DMS 273 (cell line): Measurements from ENCODE around the gene HDAC9.

Experiments used
- DNase-seq: peaks from one replicate; lab custom pipeline; 2025; ENCODE audit not compliant: unreplicated experiment; lab: John Stamatoyannopoulos, UW

HDAC9 gene

GRCh38 chr7:18495412-18496340, at the start of gene HDAC9:
TSS of gene HDAC9 (plus strand) at chr7:18495749. CDS start at chr7:18496303, 554 bp downstream.
- DNase-seq, result peak; percentile 91

DNA sequence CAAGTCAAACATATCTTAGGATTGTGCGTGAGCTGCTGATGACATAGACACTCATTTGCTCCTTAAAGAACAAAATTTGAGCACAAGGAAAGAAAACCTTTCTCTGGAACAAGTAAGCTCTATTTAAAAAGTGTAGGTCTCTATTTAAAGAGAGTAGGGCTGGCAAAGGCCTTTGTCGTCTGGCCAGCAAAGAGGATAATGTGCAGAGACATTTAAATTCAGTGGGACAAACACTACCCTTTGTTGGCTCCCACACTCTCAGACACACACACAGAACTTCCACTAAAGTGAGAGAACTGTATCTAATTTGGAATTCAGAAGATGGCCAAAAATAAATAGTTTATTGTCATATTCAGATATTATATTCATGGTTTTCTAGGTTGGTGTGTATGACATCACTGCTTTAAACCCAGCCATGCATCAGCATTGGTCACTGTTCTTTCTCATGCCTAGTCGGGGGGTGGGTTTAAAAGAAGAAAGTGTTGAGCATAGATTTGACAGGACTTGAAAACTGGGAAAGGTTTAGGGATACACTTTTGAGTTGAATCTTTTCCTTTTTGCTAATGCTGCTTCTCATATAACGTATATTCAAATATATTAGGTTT, 49.5 kb upstream of the HDAC9 start:
- DNase-seq, result no peak

DNA sequence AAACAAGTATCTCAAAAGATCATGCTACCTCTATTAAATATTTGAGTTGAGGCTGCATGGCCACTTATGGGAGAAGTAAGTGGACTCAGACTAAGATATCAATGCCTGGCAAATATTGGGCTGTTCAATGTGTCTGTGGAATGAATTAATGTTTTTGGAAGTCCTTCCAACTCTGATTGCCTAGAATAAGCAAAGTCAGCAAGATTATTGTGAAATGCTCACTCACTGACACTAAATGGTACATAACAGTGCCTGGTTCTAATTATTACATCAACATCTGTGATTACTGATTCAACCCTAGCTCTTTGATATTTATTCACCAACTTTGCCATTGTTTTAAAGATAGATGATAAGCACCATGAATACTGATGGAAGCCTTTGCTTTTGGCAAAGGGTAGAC, 45.5 kb upstream of the HDAC9 start:
- no peak for DNase-seq

GRCh38 chr7:18455606-18456005, 39.9 kb upstream of the HDAC9 start:
- DNase-seq, result no peak

DNA sequence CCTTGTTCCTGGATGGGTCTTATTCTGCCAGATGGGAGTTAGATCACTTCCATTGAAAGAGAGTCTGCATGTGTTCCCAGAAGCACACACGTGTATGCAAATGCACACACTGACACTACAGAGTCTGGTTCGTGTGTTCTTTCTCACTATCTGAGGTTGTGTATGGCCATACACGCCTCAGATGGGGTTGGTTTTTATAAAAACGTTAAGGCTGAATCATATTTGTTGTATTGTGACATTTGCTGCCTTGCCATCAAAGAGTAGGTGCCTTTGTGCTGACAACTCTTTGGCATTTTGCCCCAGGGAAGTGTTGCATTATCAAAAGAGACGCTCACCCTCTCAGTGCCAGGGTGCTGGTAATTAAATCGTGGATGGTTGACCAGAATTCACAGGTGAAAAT, 37.7 kb upstream of the HDAC9 start:
- DNase-seq, result peak; percentile 64

DNA sequence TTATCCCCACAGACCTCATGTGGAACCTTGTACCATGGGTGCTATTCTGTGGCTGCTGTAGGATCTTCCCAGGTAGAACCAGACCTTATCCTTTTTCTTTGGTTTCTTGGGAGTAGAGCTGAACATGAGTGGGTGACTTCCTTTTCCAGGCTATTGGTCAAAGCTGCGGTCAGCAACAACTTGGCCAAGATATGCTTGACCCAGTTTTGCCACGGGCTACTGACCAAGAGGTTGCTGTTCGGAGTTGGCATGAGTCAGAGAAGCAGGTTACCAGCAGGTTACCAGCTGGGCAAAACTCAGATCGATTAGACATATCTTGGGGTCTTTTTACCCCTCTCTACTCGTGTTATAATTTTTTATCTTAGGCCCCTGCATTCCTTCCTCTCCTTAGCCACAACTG, 36.7 kb upstream of the HDAC9 start:
- no peak for DNase-seq

DNA sequence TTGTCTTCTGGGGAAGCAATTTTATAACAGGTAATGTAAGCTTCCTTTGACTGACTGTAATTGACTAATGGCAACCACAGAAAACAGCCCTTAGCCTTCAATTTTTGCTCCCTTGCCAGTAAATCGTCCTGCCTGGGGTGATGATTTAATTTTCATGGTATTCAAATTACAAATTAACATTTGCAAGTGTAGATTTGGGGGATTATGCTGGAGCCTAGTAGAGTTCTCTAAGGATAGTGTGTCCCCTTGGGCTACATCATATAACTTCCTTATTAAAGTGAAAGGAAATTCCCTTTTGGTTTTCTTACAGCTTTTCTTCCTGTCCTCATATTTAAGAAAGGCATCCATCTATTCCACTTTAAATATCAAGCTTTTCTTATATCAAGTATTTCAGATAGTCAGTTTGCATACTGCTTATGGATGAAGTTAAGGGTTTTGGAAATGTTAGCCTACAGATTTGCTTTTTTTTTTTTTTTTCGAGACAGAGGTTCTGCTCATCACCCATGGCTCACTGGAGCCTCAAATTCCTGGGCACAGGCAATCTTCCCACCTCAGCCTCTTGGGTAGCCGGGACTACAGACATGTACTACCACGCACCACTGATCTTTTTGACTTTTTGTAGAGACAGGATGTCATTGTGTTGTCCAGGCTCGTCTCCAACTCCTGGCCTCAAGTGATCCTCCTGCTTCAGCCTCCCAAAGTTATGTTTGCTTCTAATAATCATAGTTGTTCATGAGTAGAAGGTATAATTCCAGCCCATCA, 35.9 kb upstream of the HDAC9 start:
- DNase-seq, result peak; percentile 7

DNA sequence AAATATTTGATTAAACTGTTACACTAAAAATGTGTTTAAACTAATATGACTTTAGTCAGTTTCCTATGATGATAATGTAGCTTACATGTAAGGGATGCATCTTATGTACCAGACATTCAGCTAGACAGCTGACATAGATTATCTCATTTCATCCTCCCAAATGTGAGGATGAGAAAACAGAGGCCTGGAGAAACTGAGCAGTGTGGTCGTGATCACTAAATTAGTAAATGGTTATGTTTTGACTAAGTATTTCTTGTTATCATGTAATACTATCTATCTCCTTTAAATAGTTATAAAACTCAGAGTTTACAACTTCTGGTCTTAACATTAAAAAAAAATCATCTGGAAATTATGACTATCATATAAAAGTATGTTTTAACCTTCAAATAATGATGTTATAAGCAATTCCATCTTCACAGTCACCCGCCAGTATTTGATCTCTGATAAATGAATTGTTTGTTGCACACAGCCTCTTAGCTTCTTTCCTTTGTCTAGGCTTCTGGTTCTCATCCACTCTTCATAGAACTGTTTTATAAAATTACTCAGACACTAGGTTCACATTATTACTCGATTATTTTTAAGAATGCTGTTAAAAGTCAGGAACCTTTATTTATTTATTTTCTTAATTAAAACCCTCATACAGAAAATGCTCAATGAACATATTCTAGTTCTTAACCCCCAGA, 33.6 kb upstream of the HDAC9 start:
- no peak for DNase-seq

- DNase-seq, result no peak
Observed at GRCh38 chr7:18464830-18465229, 30.7 kb upstream of the HDAC9 start.

GRCh38 chr7:18467011-18467410, 28.5 kb upstream of the HDAC9 start:
- no peak for DNase-seq

DNA sequence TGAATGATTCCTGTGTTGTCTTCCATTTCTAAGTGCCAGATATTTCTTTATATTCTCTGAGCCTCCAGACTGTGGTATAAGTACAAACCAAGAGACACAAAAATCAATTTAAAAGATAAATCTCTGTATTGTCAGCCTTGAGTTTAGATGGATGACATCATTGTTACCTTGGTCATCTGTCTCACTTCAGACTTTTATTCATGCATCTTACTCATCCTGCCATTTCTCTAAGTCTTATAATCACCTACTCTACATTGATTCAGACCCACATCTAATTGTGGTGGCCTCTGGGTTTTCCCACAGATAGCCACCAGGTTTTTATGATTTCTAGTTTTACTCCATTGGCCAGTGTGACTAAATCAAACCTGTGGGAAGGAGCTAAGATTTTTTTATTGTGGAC, 26.8 kb upstream of the HDAC9 start:
- DNase-seq, result no peak

DNA sequence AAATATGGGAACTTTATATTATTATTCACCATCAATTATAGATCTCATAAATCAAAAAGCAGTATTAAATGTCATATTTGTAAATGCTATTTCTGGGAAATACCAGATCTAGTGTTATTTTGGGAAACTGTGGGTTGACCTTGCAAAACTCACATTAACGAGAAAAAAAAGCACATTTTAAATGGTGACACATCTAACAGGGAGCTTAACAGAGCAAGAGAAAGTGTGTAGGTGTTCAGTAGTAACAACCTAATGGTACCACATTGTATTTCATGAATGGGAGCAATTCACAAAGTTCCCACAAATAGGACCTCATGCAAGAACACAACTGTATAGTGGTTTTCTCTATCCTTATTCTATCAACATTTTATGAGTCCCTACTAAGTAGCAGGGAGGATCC, 26.2 kb upstream of the HDAC9 start:
- no peak for DNase-seq

DNA sequence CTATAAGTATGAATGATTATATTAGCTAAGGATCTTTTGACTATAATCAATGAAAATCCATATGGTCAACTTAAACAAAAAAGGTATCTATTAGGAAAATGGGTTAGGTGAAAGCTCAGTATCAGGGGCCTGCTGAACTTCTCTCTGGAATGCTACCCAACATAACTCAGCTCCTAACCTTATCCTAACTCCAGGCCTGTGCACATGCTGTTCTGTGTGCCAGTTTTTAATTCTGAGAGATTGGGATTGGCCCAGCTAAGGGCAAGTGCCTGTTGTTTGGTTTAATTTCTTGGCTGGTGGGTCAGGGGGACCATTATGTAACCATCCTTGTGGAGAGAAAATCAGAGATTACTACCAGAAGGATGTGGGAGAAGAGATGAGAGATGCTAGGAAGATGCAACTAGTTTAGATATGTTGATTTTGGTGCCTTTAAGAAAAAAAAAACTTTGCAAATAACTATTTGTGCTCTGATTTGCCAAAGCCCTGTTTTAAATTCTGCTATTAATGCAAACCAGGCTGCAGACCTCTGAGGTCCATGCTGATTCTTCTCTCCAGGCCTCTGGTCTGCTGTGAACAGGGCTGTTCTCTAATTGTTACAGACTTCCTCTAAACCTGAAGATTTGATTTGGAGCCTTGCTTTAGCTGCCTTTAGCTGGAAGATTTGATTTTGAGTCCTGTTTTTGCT, 23.9 kb upstream of the HDAC9 start:
- DNase-seq, result no peak

GRCh38 chr7:18472161-18472483, 23.4 kb upstream of the HDAC9 start:
- DNase-seq, result no peak

DNA sequence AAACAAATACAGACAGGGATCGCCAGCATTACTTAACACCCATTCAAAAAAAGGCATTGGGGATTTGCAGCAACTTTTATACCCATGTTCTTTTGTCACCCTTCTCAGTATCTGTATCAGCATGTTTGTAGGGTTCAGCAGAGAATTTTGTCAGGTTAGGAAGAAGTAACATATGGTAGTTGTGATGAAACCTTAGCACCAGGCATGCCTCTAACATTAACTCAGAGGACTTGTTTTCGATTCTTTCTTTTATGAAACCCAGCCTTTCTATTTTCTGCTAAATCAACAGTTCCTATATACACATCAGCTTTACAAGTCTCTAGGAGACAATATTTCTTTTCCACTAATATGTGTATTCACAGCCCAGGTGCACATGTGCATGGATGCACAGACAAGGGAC, 22.4 kb upstream of the HDAC9 start:
- no peak for DNase-seq

- DNase-seq, result no peak
Observed at GRCh38 chr7:18474944-18475343, 20.6 kb upstream of the HDAC9 start.

GRCh38 chr7:18475488-18475887, 20.1 kb upstream of the HDAC9 start:
- DNase-seq, result no peak

DNA sequence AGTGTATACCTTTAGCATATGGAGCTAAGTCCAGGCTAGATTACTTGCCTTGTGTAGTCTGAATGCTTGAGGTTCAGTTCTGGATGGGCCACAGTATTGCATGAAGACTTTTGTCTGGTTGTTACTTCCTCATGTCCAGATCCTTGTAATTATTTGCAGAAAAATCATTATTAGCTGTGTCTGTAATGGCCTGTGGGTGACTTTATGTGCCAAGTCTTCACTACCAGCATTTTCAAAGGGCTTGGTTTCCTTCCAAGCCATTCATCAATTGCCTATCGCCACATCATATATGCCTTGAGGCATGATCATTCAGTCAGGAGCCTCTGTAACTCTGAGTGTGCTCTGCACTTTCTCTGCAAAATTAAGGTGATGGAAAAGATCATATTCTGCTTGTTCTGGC, 13.8 kb upstream of the HDAC9 start:
- DNase-seq, result no peak

DNA sequence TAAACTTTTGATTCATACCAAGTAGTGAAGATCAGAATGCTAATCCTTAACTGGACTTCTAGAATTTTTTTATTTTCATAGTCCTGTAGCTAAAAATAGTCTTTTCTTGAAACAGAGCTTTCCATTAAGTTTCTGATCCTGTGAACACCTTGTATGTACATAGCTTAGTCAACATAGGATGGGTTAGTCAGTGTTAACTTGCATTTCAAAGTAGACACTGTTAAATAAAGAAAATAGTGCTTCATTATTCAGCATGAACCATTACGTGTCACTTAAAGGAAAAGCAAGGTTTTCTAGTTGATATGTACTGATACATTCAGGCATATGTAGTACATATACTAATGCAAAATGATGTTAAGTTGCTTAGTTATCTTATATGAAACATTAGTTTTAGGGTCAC, 7.5 kb upstream of the HDAC9 start:
- DNase-seq, result no peak

DNA sequence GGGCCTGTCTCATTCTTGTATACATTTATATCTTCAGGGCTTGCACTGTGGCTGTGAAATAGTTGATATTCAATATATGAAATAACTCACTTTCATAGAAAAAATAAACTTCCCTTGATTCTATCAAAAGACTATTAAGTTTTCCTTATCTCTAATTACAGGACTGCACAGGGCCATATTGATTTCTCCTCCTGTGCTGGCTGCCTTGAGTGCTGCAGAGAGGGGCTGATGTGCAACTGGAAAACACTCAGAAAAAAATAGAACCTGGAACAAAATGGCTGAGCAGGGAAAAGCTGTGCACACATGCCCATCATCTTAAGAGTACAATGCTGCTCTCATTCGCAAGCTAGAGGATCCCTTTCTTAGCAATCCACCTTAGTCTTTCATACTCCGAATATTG, 5.9 kb upstream of the HDAC9 start:
- DNase-seq, result no peak

DNA sequence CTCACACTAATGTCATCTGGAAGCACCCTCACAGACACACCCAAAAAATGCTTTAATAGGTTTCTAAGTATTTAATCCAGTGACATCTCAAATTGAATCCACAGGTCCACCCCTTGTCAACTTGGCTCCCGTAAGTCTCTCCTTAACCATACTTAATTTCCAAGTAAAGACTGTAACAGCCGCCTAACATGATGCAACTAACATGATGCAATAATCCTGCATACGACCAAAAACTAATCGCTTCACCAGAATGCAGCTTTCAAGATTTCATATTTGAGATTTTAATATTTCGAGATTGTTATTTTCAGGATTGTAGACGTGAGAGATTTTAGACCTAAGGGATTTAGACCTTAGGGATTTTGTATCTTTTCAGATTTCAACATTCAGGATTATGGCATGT, 3.7 kb upstream of the HDAC9 start:
- DNase-seq, result no peak
